GM21447 (cell line): ENCODE results near the gene DTX3L.
"Not testable (repeated sequence)": the region's sequence is repeated elsewhere in the genome, so short reads cannot be mapped to it uniquely, and the experiment has no call there.

Source experiments
- ATAC-seq: cut with Tn5 transposase; IDR thresholded peaks from one replicate; pipeline ENCODE4 v1.9.1; 2021; ENCODE audit not compliant: unreplicated experiment

The DTX3L gene

DNA sequence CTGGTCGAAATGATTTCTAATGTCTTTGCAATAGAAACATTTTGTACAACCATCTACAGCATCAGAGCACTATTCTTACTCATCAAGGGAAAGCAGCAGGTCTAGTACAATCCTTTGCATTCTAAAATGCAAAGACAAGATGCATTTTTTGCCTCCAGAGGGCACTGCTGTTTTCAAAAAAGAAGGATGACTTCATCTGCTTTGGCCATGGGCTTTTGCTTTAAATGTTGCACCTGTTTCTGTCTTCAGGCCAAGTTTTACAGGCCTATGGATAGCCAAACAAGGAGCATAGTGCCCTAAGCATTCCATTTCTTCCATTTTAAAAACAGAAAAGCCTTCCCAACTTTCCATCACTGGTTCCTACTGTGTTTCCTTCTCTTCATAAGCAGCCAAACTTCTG is 3.5 kb upstream of the DTX3L start:
- ATAC-seq: no peak

DNA sequence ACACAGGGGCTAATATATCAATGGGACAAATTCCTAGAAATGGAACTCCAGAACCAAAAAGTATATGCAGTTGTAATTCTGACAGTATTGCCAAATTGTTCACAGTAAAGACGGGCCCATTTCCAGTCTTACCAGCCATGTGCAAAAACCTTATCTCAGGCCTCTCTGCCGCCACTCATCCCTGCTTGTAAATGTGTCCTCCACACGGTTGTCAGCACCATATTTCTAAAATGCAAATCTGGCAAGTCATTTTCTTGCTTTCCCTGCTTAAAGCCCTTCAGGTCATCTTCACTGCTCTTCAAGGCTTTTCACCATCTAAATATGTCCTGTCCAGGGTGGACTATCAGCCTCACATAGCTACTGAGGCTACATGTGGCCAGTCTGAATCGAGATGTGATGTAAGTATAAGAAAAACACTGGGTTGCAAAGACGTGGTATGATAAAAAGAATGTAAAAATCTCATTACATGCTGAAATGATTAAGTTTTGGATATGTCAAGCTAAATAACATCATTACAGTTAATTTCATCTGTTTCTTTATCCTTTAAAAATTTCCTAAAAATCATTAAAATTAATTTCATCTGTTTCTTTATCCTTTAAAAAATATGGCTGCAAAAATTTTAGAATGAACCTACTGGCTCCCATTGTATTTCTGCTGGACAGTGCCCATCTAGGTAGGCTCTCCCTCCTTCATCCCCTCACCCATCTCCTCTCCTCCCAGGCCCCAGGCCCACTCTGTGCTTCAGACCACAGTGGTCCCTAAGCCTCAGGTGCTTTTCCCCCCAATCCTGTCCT is 1.0 kb upstream of the DTX3L start:
- ATAC-seq: no peak

DNA sequence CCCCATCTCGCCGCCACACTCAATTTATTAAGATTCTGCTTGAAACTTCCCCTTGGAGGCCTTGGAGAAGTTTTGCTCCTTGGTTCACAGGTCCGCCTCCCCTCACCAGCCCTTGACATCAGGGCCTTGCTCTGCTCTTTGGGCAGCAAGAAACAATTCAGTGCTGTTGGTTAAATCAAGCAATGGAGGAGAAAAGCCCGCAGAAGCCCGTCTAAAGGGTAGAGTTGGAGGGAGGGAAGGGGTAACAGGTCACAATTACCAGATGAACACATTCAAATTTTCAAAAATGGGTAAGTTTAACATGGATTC is 467 bp upstream of the DTX3L start:
- ATAC-seq: peak; percentile 8

DNA sequence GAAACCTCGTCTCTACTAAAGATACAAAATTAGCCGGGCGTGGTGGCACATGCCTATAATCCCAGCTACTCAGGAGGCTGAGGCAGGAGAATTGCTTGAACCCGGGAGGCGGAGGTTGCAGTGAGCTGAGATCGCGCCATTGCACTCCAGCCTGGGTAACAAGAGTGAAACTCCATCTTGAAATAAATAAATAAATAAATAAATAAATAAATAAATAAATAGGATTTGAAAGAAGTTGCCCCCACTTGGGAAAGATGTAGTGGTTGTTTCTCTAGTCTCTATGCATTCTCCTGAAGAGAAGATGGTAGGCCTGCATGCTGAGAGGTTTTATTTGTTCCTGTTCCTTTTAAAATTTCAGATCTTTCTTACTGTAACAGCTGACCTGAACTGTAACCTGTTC is 4.0 kb downstream of the DTX3L start:
- not testable (repeated sequence) for ATAC-seq

DNA sequence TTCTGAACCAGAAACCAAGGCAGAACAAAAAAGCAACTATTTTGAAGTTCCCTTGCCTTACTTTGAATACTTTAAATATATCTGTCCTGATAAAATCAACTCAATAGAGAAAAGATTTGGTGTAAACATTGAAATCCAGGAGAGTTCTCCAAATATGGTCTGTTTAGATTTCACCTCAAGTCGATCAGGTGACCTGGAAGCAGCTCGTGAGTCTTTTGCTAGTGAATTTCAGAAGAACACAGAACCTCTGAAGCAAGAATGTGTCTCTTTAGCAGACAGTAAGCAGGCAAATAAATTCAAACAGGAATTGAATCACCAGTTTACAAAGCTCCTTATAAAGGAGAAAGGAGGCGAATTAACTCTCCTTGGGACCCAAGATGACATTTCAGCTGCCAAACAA is 4.6 kb downstream of the DTX3L start:
- ATAC-seq: no peak

DNA sequence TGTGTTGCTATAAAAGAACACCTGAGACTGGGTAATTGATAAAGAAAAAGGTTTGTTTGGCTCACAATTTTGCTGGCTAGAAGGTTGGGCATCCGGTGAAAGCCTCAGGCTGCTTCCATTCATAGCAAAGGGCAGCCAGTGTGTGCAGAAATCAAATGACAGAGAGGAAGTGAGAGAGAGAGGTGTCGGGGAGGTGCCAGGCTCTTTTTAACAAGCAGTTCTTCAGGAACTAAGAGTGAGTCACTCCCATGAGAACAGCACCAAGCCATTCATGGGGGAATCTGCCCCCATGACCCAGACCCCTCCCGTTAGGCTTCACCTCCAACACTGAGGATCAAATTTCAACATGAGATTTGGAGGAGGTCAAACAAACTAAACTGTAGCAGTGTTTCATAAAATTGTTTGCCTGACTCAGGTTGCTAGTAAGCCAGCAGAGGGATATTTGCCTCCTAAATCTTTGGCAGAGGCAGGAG is 8.8 kb downstream of the DTX3L start:
- ATAC-seq: peak; percentile 35

DNA sequence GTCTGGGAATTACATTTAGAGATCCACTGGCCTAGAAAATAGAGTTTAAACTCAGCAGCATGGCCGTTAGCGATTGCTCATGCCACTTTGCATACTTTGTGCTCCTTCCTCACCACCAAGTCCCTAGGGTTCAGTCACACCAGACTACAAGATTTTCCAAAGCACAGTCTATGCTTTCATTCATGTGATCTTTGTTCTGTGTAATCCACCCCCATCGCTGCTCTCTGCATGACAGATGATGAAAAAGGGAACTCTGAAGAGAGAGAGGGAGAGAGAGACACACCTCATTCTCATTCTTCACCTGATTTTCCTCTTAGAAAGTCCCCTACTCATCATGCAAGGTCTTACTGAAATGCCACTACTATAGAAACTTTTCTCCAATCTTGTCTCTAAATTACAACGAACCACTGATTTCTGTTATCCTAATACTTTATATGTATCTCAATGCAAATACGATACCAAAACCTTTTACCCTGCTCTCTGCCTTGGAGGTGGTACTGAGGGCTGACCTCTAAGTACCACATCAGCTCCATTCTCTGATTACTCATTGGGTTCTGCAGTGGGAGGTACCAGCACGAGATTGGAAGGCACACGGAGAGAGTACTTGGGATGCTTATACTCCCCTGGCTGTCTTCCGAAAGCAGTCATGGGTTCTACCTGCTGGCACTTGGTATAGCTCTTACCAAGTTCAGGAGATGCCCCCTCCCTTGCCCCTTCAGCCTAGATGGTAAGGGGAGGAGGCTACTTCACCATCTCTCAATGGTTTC is 12.2 kb downstream of the DTX3L start:
- ATAC-seq: peak; percentile 83

DNA sequence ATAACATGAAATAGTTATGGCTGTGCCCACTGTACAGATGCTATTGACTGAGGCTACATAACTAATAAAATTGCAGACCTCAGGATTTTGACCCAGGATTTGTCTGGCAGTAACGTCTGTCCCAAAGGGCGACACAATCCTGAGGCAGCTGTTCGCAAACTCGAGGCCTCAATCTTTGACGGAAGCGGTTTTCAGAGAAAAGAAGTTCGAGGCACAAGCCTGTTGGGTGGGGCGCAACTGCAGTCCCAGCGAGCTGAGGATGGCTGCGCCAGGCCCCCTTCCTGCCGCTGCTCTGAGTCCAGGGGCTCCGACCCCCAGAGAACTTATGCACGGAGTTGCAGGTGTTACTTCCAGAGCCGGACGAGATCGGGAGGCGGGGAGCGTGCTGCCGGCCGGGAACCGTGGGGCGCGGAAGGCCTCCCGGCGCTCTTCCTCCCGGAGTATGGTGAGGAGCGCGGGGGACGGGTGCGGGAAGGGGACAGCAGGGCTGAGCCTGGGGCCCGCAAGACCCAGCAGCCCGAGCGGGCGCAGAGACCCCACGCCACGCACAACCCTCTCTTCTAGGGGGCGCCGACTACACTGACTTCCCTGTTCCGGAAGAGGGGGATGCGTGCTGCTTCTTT is 13.4 kb downstream of the DTX3L start, which contains the start of gene PARP15:
Gene PARP15, plus strand, starts transcription at position 242 of the 623 bp plus-strand sequence. Its CDS starts 18 bp downstream, at position 260.
- no peak for ATAC-seq

DNA sequence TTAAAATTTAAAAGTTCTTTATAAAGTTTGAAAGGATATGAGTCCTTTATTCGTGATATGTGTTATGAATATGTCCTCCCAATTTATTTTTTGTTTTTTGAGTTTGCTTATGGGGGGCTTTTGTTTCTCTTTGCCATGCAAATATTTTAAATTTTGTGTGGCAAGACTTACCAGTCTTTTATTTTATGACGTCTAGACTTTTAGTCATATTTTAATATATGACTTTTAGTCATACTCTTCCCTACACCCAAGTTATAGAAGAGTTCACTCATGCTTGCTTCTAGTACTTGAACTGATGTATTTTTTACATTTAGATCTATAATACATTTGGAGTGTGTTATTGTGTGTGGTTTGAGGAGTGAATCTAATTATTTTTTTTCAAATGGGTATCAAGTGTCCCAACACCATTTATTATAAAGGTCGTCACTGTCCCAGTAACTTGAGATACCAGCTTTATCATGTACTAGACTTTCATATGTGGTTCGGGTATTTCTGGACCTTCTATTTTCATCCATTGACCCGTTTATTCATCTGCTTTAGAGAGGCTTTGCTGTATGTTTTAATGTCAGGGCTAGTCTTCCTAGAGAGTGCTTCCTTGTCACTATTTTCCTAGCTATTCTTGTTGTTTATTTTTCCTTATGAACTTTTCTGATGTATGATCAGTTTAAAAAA is 14.1 kb downstream of the DTX3L start:
- no peak for ATAC-seq

DNA sequence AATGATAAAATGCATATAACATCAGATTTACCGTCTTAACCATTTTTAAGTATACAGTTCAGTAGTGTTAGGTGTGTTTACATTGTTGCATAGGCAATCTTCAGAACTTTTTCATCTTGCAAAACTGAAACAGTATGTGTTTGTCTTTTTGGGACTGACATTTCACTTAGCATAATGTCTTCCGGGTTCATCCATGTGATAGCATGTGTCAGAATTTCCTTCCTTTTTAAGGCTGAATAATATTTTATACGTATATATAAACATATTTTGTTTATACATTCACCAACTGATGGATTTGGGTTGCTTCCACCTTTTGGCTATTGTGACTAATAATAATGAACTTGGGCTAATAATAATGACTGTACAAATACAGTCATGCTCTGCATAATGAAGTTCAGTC is 16.3 kb downstream of the DTX3L start:
- no peak for ATAC-seq

DNA sequence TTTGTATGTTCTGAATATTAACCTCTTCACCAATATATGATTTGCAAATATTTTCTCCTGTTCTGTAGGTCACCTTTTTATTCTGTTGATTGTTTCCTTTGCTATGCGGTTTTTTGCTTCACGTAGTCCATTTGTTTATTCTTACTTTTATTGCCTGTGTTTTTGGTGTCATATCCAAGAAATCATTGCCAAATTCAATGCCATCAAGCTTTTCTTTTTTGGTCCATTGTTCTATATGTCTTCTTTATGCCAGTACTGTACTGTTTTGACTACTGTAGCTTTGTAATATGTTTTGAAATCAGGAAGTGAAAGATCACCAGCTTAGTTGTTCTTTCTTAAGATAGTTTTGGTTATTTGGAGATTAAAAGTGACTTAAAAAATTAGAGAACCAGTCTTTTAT is 17.5 kb downstream of the DTX3L start:
- ATAC-seq: no peak

DNA sequence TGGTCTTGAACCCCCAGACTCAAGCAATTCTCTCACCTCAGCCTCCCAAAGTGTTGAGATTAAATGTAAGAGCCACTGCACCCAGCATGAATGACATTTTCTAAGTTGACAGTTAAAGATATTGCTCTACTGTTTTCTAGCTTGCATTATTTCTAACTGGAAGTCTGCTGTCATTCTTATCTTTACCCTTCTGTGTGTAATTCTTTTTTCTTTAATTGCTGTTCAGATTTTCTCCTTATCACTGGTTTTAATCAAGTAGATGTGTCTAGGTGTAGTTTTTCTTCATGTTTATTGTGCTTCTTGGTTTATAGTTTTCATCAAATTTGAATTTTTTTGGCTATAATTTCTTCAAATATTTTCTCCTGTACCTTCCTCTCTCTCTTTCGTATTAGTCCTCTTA is 18.3 kb downstream of the DTX3L start:
- no peak for ATAC-seq

DNA sequence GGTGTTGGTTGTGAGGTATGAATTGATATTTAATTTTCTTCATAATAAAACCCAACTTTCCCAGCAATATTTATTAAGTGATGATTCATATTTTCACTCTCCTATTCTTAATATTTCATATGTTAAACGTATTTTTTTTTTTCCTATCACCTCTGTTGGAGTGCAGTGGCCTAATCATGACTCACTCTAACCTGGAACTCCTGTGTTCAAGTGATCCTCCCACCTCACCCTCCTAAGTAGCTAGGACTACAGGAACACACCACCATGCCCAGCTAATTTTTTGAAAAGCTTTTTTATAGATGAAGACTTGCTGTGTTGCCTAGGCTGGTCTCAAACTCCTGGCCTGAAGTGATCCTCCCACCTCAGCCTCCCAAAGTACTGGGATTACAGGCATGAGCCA is 22.0 kb downstream of the DTX3L start:
- ATAC-seq: no peak

DNA sequence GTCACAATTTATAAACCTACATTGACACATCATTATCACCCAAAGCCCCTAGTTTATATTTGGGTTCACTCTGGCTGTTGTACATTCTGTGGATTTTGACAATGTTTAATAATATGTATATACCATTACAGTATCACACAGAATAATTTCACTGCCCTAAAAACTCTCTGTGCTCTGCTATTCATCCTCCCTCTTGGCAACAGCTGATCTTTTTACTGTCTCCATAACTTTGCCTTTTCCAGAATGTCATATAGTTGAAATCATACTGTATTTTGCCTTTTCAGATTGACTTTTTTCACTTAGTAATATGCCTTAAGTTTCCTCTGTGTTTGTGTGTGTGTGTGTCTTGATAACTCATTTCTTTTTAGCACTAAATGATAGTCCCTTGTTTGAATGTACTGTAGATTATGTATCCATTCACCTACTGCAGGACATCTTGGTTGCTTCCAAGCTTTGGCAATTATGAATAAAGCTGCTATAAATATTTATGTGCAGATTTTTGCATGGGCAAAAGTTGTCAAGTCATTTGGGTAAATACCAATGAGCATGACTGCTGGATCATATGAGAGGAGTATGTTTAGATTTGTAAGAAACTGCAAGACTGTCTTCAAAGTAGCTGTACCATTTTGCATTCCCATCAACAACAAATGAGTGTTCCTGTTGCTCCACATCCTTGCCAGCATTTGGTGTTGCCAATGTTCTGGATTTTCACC is 22.8 kb downstream of the DTX3L start:
- no peak for ATAC-seq

DNA sequence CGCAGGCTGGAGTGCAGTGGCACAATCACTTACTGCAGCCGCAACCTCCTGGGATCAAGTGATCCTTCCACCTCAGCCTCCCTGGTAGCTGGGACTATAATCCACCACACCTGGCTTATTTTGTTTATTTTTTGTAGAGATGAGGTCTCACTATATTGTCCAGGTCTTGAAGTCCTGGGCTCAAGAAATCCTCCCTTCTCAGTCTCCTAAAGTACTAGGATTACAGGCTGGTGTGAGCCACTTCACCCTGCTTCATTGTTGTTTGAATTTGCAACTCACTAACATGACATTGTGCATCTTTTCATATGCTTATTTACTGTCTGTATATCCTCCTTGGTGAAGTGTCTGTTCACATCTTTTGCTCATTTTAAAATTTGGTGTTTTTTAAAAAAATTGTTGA is 23.4 kb downstream of the DTX3L start:
- no peak for ATAC-seq

DNA sequence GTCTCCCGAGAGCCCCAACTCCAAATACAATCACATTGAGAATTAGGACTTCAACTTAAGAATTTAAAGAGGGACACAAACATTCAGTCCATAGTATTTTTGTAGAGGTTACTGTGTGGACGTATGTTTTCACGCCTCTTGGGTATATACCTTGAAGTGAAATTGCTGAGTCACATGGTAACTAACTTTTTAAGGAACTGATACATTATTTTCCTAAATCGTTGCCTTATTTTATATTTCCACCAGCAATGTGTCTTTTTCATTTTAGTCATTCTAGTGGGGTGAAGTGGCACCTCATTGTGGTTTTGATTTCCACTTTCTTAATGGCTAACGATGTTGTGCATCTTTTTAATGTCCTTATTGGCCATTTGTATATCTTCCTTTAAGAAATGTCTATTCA is 25.2 kb downstream of the DTX3L start:
- ATAC-seq: peak; percentile 59

DNA sequence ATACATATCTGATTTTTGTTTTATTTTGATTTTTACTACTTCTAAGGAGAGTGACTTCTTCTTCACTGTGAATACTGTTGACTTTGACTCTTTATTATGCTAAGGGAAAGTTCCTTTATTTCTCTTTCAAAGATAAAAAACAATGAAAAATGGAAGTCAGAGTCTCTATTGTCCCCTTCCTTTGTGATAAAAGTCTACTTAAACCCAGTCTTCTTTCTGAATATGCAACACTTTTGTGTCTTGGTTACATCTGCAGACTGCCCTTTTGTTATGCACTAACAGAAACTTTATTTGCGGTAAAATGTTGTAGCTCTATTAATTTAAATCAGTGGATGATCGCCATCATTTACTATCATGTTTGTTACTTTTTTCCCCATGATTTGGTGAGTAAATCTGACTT is 26.5 kb downstream of the DTX3L start:
- ATAC-seq: no peak

DNA sequence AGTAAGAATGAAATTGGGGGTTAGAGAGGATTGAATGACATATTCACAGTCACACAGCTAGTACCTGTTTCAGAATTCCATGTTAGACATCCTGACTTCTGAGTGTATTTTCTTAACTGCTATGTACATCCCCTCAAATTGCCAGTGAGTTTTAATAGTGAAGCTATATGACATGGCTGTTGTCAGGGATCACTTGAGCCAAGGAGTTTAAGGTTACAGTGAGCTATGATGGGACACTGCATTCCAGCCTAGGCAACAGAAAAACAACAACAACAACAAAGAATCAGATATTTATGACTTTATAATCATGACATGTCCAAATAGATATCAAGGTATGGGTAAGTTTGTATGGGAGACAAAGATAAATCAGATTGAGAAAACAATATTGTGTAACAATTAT is 29.9 kb downstream of the DTX3L start:
- no peak for ATAC-seq

DNA sequence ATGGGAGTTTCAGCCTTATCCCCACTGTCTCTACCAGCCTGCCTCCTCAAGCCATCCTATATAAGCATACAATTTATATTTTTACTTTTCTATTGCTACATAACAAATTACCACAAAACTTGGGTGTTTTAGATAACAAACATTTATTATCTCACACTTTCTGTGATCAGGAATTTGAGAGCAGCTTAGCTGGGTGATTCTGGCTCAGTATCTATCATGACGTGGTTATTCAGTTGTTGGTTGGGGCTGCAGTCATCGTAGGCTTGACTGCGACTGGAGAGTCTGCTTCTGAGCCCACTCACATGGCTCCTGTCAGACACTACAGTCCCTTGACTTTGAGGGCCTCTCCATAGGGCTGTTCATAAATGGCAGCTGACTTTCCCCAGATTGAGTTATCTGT is 34.0 kb downstream of the DTX3L start:
- ATAC-seq: no peak

DNA sequence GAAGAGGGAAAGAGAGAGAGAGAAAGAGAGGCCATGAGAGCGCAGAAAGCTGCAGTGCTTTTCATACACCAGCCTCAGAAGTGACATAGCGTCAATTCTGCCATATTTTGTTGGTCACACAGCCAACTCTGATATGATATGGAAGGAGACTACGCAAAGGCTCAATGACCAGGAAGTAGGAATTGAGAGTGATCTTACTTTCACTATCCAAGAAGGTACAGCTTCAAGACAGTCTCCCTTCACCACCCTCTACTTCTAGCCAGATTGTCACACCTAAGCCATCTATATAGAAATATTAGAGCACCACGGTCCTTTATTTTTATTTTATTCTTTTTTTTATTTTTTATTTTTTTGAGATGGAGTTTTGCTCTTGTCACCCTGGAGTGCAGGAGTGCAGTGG is 34.4 kb downstream of the DTX3L start:
- ATAC-seq: no peak
